ENCODE measurements around the gene RPL9. TPM values are rescaled to one million over a fixed set of nuclear protein-coding genes. Genes with fewer than 3 reads are reported as not detected.

Gene RPL9
- total and polyA plus RNA-seq, 2 donors (not counting 1 experiment from before 2014, with no cell fraction given), result 2,031 to 2,407 TPM

DNA sequence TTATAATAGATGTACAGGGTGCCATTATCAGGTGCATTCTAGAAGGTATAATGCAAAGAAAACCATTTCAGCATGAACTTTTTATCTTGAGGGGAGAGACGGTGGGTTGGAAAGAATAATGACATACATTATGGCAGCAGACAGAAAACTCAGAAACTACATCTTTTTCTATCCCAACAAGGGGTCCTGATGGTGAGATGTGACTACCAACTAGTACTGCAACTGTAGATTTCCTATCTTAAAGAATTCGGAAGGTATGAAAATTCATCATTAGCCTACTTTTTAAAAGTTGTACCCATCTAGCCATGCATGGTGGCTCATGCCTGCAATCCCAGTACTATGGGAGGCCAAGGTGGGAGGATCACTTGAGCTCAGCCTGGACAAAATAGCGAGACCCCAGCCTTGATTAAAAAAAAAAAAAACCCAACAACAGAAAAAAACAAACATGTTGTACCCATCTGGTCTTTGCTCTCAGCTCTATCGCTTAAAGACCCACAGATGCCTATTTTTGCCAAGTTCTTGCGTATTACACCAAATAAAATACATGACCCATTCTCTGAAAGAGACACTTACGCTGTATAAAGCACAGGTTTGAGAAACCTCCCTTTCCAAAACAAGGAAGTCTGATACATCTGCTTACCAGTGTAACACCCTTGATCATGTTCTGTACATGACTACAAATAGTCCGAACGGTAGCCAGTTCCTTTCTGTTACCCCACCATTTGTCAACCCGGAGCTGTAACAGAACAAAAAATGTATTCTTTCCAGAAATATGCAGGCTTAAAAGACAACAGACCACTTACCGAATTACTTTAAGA lies 1.6 kb downstream of the RPL9 start:
- Histone ChIP-seq H4K20me1 (ENCODE audit: control insufficient read depth, insufficient read depth, low read length, poor library complexity, severe bottlenecking) (peaks cover 18% of the 10 kb centered on the region), H3K79me2 (ENCODE audit: control insufficient read depth, insufficient read depth, low read length) (peaks cover 31% of the 10 kb centered on the region), H3K27ac (ENCODE audit: low read length in 2 of 2) (peak overlapping the region; percentile 98 to 99)

More for the DNA sequence above, 1.6 kb downstream of the RPL9 start:
- TF ChIP-seq, protein P1, sequence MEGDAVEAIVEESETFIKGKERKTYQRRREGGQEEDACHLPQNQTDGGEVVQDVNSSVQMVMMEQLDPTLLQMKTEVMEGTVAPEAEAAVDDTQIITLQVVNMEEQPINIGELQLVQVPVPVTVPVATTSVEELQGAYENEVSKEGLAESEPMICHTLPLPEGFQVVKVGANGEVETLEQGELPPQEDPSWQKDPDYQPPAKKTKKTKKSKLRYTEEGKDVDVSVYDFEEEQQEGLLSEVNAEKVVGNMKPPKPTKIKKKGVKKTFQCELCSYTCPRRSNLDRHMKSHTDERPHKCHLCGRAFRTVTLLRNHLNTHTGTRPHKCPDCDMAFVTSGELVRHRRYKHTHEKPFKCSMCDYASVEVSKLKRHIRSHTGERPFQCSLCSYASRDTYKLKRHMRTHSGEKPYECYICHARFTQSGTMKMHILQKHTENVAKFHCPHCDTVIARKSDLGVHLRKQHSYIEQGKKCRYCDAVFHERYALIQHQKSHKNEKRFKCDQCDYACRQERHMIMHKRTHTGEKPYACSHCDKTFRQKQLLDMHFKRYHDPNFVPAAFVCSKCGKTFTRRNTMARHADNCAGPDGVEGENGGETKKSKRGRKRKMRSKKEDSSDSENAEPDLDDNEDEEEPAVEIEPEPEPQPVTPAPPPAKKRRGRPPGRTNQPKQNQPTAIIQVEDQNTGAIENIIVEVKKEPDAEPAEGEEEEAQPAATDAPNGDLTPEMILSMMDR (IDR thresholded peaks at IDR 0.05), result no peak
- DNase-seq (no peak), ATAC-seq (ENCODE audit: low read depth) (no peak)
- 64% methylated on average over 6 of the region's 10 CpGs for WGBS (ENCODE audit: insufficient coverage)
- Mint-ChIP-seq H3K4me3 (peak overlapping the region; percentile 97), H3K27me3 (no peaks in the 10 kb centered on the region), H3K4me1 (peaks cover 38% of the 10 kb centered on the region), H3K9me3 (ENCODE audit: insufficient read depth) (no peaks in the 10 kb centered on the region), H3K27ac (peak overlapping the region; percentile 99)
- peak overlapping the region; percentile 91 for H3K9ac ChIP-seq (ENCODE audit: low read length)
- no peaks in the 10 kb centered on the region for H3K9me3 ChIP-seq (ENCODE audit: control extremely low read depth in 1 of 3, control insufficient read depth in 2 of 3, insufficient read depth in 1 of 3, low read length in 2 of 3)
- CTCF ChIA-PET, result interaction anchor here (1.7 to 3.0 kb wide), 4 partner anchors 9 to 12 kb away, joined by 4 to 18 read pairs (median 6); no protein-coding TSS in a partner anchor
- intact Hi-C loops (cut with micrococcal nuclease), result loop anchor here (5.0 to 10.0 kb wide), 4 partner anchors 415 to 1140 kb away; partner anchors contain the start of gene N4BP2
- peak overlapping the region; percentile 83 for H3K4me2 ChIP-seq (replicated peaks; ENCODE audit: low read depth, low read length, poor library complexity, severe bottlenecking)
- H3K36me3 ChIP-seq (replicated peaks in 1 of 2; ENCODE audit: control extremely low read depth in 1 of 2, control insufficient read depth in 1 of 2, extremely low read depth in 1 of 2, insufficient read depth in 2 of 2, low read length in 1 of 2), result peaks cover 23 to 54% of the 10 kb centered on the region in 2 experiments
- H3K27me3 ChIP-seq (replicated peaks in 1 of 4; ENCODE audit: control extremely low read depth in 1 of 4, control insufficient read depth in 3 of 4, insufficient read depth in 4 of 4, low read length in 3 of 4), result no peaks in the 10 kb centered on the region
- H3K4me1 ChIP-seq (ENCODE audit: control insufficient read depth in 2 of 2, insufficient read depth in 2 of 2, low read length in 2 of 2), result peaks cover 19 to 27% of the 10 kb centered on the region in 2 donors
- H2AFZ ChIP-seq (ENCODE audit: insufficient read depth, low read depth, low read length, poor library complexity, severe bottlenecking), result no peak overlapping the region
- POLR2A ChIA-PET, result interaction anchor here (0.7 to 3.0 kb wide), 4 partner anchors 9 to 521 kb away, joined by 3 to 23 read pairs (median 8); partner anchors contain the start of genes PDS5A and RFC1
- peak overlapping the region in 3 of 5 experiments; percentile 97 to 100 (median 100) for H3K4me3 ChIP-seq (ENCODE audit: control extremely low read depth in 1 of 5, extremely low read depth in 1 of 5, insufficient read depth in 1 of 5, low read depth in 2 of 5, low read length in 4 of 5)

Data from B cell (primary cell).